H1 (cell line): ENCODE results near the gene PACS1. TPM values are rescaled to one million over a fixed set of nuclear protein-coding genes. Genes with fewer than 3 reads are reported as not detected.

Experiments
- CTCF ChIA-PET: fragments of 300-600 bp; sonication (Branson Sonifier 250); formaldehyde crosslinking; loops from one replicate; lab custom pipeline; 2021; ENCODE audit not compliant: partially characterized antibody; lab: Charles Lee
- POLR2A ChIA-PET: fragments of 300-600 bp; sonication (Branson Sonifier 250); formaldehyde crosslinking; loops from one replicate; lab custom pipeline; 2021; ENCODE audit warnings: inconsistent platforms; ENCODE audit not compliant: partially characterized antibody; lab: Charles Lee
- DNase-seq, 2 experiments: peaks; one replicate each; pipeline versions ENCODE4 v3.0.0 to v3.0.0-alpha.2; 2010 to 2022; ENCODE audit warnings: low spot score in 2 of 2, low read depth in 1 of 2, mixed read lengths in 1 of 2
- FAIRE-seq: peaks from 2 replicates; lab custom pipeline; 2011; peaks lifted over from hg19 to GRCh38; lab: Jason Lieb, UNC
- H2AFZ ChIP-seq: 2 replicates; pipeline ENCODE4 v1.8.1; 2012; ENCODE audit warnings: low read length, inconsistent platforms
- H2AK5ac ChIP-seq: 2 replicates; pipeline ENCODE4 v1.6.1; 2013; ENCODE audit warnings: low read depth, low read length
- H2BK120ac ChIP-seq: replicated peaks from 2 replicates; pipeline ENCODE3; 2013; ENCODE audit warnings: low read depth, low read length, inconsistent platforms
- H2BK12ac ChIP-seq: 2 replicates; pipeline ENCODE4 v1.6.1; 2013; ENCODE audit warnings: low read depth, low read length
- H2BK15ac ChIP-seq: 2 replicates; pipeline ENCODE4 v1.6.1; 2013; ENCODE audit warnings: low read length
- H2BK20ac ChIP-seq: 2 replicates; pipeline ENCODE4 v1.6.1; 2013; ENCODE audit warnings: low read length
- H2BK5ac ChIP-seq: 2 replicates; pipeline ENCODE4 v1.6.1; 2013; ENCODE audit warnings: low read depth, low read length
- H3K14ac ChIP-seq: 2 replicates; pipeline ENCODE4 v1.6.1; 2013; ENCODE audit warnings: inconsistent platforms; ENCODE audit not compliant: insufficient read length
- H3K18ac ChIP-seq: 2 replicates; pipeline ENCODE4 v1.6.1; 2013; ENCODE audit warnings: low read length; ENCODE audit errors: extremely low read depth
- H3K23ac ChIP-seq: 2 replicates; pipeline ENCODE4 v1.6.1; 2013; ENCODE audit warnings: inconsistent platforms; ENCODE audit not compliant: insufficient read length
- H3K23me2 ChIP-seq: 2 replicates; pipeline ENCODE4 v1.6.1; 2013; ENCODE audit warnings: low read depth, low read length
- H3K27ac ChIP-seq: 2 replicates; pipeline ENCODE4 v1.6.1; 2011; ENCODE audit warnings: low read depth, low read length, inconsistent platforms
- H3K27me3 ChIP-seq, 4 experiments: replicated peaks in 1 of 4; 1 replicate in 1 of 4; 2 replicates in 3 of 4; pipeline versions ENCODE4 v1.6.1 to v1.8.1; 2011 to 2013; ENCODE audit warnings: low read length in 3 of 4, mild to moderate bottlenecking in 3 of 4, inconsistent platforms in 2 of 4, mixed read lengths in 2 of 4, moderate library complexity in 1 of 4; ENCODE audit not compliant: control insufficient read depth in 3 of 4, insufficient read depth in 3 of 4; ENCODE audit errors: extremely low read depth in 1 of 4
- H3K36me3 ChIP-seq, 4 experiments: 2 replicates each; pipeline versions ENCODE4 v1.6.1 to v1.8.1; 2011 to 2013; ENCODE audit warnings: mild to moderate bottlenecking in 4 of 4, low read length in 3 of 4, moderate library complexity in 2 of 4, control low read depth in 1 of 4, inconsistent platforms in 1 of 4; ENCODE audit not compliant: insufficient read depth in 4 of 4, control insufficient read depth in 2 of 4
- H3K4ac ChIP-seq: replicated peaks from 2 replicates; pipeline ENCODE3; 2013; ENCODE audit warnings: low read length, low read depth, mixed read lengths, inconsistent platforms; ENCODE audit not compliant: insufficient read length
- H3K4me1 ChIP-seq, 4 experiments: replicated peaks in 1 of 4; 1 replicate in 1 of 4; 2 replicates in 3 of 4; pipeline versions ENCODE4 v1.6.1 to v1.8.1; 2011 to 2013; ENCODE audit warnings: low read length in 3 of 4, inconsistent platforms in 2 of 4, mixed read lengths in 1 of 4; ENCODE audit not compliant: insufficient read depth in 4 of 4, control insufficient read depth in 3 of 4
- H3K4me2 ChIP-seq, 2 experiments: 2 replicates each; pipeline versions ENCODE4 v1.6.1 to v1.8.1; 2011 to 2013; ENCODE audit warnings: low read depth in 2 of 2, low read length in 2 of 2, control low read depth in 1 of 2, inconsistent platforms in 1 of 2, mild to moderate bottlenecking in 1 of 2; ENCODE audit not compliant: insufficient read depth in 1 of 2
- H3K4me3 ChIP-seq, 4 experiments: fragments of 200-600, 300-600 bp in 1 of 4; sonication (generic), shearing (Covaris generic), sonication (Bioruptor Twin) in 1 of 4; 2 replicates each; pipeline versions ENCODE4 v1.5.1 to v1.8.1; 2011 to 2016; ENCODE audit warnings: low read length in 4 of 4, low read depth in 3 of 4, control low read depth in 2 of 4, inconsistent platforms in 2 of 4, mild to moderate bottlenecking in 2 of 4, mixed read lengths in 1 of 4, moderate library complexity in 1 of 4; ENCODE audit not compliant: insufficient read depth in 2 of 4; ENCODE audit errors: extremely low read depth in 1 of 4
- H3K56ac ChIP-seq: replicated peaks from 2 replicates; pipeline ENCODE3; 2013; ENCODE audit warnings: low read depth, mild to moderate bottlenecking, mixed read lengths, low read length, inconsistent platforms; ENCODE audit not compliant: insufficient read length
- H3K79me1 ChIP-seq: 2 replicates; pipeline ENCODE4 v1.6.1; 2013; ENCODE audit warnings: low read depth, low read length, control low read depth
- H3K79me2 ChIP-seq, 2 experiments: 2 replicates each; pipeline versions ENCODE4 v1.6.1 to v1.8.1; 2012 to 2013; ENCODE audit warnings: low read length in 2 of 2, mild to moderate bottlenecking in 2 of 2, inconsistent platforms in 1 of 2; ENCODE audit not compliant: insufficient read depth in 2 of 2, control insufficient read depth in 1 of 2
- H3K9ac ChIP-seq, 4 experiments: replicated peaks in 1 of 4; 1 replicate in 1 of 4; 2 replicates in 3 of 4; pipeline versions ENCODE4 v1.6.1 to v1.8.1; 2011 to 2013; ENCODE audit warnings: low read depth in 3 of 4, low read length in 3 of 4, control low read depth in 2 of 4, mild to moderate bottlenecking in 2 of 4, moderate library complexity in 2 of 4, inconsistent platforms in 1 of 4; ENCODE audit errors: extremely low read depth in 1 of 4
- H3K9me3 ChIP-seq, 2 experiments: 2 replicates each; pipeline versions ENCODE4 v1.6.1 to v1.8.1; 2012 to 2013; ENCODE audit warnings: mild to moderate bottlenecking in 2 of 2, moderate library complexity in 2 of 2, control low read depth in 1 of 2, inconsistent platforms in 1 of 2, low read depth in 1 of 2, low read length in 1 of 2, mixed read lengths in 1 of 2; ENCODE audit not compliant: insufficient read depth in 2 of 2
- H4K20me1 ChIP-seq, 2 experiments: replicated peaks in 1 of 2; 2 replicates each; pipeline versions ENCODE3 to v1.8.1; 2011 to 2013; ENCODE audit warnings: inconsistent platforms in 2 of 2, low read length in 2 of 2, mild to moderate bottlenecking in 1 of 2; ENCODE audit not compliant: insufficient read depth in 2 of 2, control insufficient read depth in 1 of 2
- H4K5ac ChIP-seq: 2 replicates; pipeline ENCODE4 v1.6.1; 2013; ENCODE audit warnings: low read length, low read depth, mixed read lengths, inconsistent platforms; ENCODE audit not compliant: insufficient read length
- H4K8ac ChIP-seq: 2 replicates; pipeline ENCODE4 v1.8.0; 2013; ENCODE audit warnings: mild to moderate bottlenecking, moderate library complexity, low read length, inconsistent platforms; ENCODE audit not compliant: insufficient read depth; ENCODE audit errors: extremely low read depth
- H4K91ac ChIP-seq: replicated peaks from 2 replicates; pipeline ENCODE3; 2013; ENCODE audit warnings: low read length, mixed read lengths, inconsistent platforms; ENCODE audit not compliant: insufficient read length
- ATF2 ChIP-seq: IDR thresholded peaks from 2 replicates; pipeline ENCODE4 v1.6.1; 2012; ENCODE audit warnings: low read length, inconsistent platforms
- EP300 ChIP-seq, 2 experiments: IDR thresholded peaks; 1 replicate in 1 of 2; 2 replicates in 1 of 2; pipeline ENCODE4 v1.6.1; 2011 to 2012; ENCODE audit warnings: low read depth in 2 of 2, low read length in 2 of 2, mild to moderate bottlenecking in 2 of 2, borderline replicate concordance in 1 of 2, inconsistent platforms in 1 of 2, moderate library complexity in 1 of 2
- KDM1A ChIP-seq: fragments of 200-600, 300-600 bp; sonication (generic); IDR thresholded peaks from 2 replicates; pipeline ENCODE4 v1.7.1; 2016; ENCODE audit warnings: mild to moderate bottlenecking, low read length, borderline replicate concordance
- MAX ChIP-seq: IDR thresholded peaks from 2 replicates; pipeline ENCODE4 v1.6.1; 2012; ENCODE audit warnings: inconsistent platforms
- POLR2A ChIP-seq, 2 experiments: IDR thresholded peaks; 1 replicate in 1 of 2; 2 replicates in 1 of 2; pipeline ENCODE4 v1.6.1; 2011; ENCODE audit warnings: low read depth in 2 of 2, low read length in 2 of 2, mild to moderate bottlenecking in 2 of 2; ENCODE audit errors: control extremely low read depth in 1 of 2
- WGBS, 2 experiments: shearing (Covaris generic) in 1 of 2; methylation state at CpG; one replicate each; pipeline versions ENCODE4 v1.1.6 to v1.1.7; 2013 to 2015; ENCODE audit warnings: low lambda C conversion rate in 2 of 2, mixed read lengths in 2 of 2, inconsistent platforms in 1 of 2, low coverage in 1 of 2, missing lambda C conversion rate in 1 of 2; ENCODE audit not compliant: insufficient replicate concordance in 2 of 2, insufficient coverage in 1 of 2, insufficient read length in 1 of 2; ENCODE audit errors: extremely low coverage in 1 of 2, missing lambda C conversion rate in 1 of 2; 5-methylcytosine and 5-hydroxymethylcytosine counted together
- long read RNA-seq, 2 experiments: library from RNA in 1 of 2; library from capped mRNA in 1 of 2; stranded (forward); transcript quantifications; one replicate each; pipeline ENCODE4 v2.0.0, GENCODE V29; 2021; ENCODE audit warnings: inconsistent platforms in 1 of 2
- polyA minus RNA-seq, 3 experiments: library from RNA; depleted of rRNA, polyadenylated mRNA; stranded (reverse); fragments of >200 nt; gene quantifications; 1 replicate in 2 of 3; 2 replicates in 1 of 3; pipeline ENCODE4 v1.2.3, GENCODE V29; 2011
- polyA plus RNA-seq, 7 experiments: library from polyadenylated mRNA; depleted of rRNA in 3 of 7; stranded (reverse) in 5 of 7; unstranded in 2 of 7; fragments of >200 nt in 5 of 7; fragments of 200-250 nt in 2 of 7; gene quantifications; 1 replicate in 5 of 7; 2 replicates in 1 of 7; 4 replicates in 1 of 7; pipeline versions ENCODE4 v1.2.1 to v1.2.3, GENCODE V29; 2011 to 2013; ENCODE audit warnings: missing spikeins in 2 of 7, mixed read lengths in 2 of 7
- total RNA-seq: library from RNA; stranded (reverse); fragmentation: NEBNext Ultra II Directional; extraction: Animal tissue kit (Norgen Biotek cat#: 25700); gene quantifications from 2 replicates; pipeline ENCODE4 v1.2.1, GENCODE V29; 2021

Gene PACS1
- total RNA-seq (34.4 and 36.0 TPM in 2 replicates), polyA plus RNA-seq (2011; rRNA removed) (11.5 and 20.4 TPM in 2 replicates), polyA minus RNA-seq (2011; rRNA and poly(A)+ RNA removed) (43.7 and 45.1 TPM in 2 replicates)
- 8.6 TPM for polyA plus RNA-seq (2011; cell fraction: cytosol; rRNA removed)
- polyA plus RNA-seq (2011; cell fraction: nucleus; rRNA removed), result 29.2 TPM
- 22.0 to 27.8 TPM (median 25.4 TPM) in 4 replicates for polyA plus RNA-seq (2012, experiment 1 of 2)
- polyA plus RNA-seq (2012, experiment 2 of 2), result 16.7 TPM
- polyA plus RNA-seq (2013, experiment 1 of 2), result 15.2 TPM
- 15.8 TPM for polyA plus RNA-seq (2013, experiment 2 of 2)
- polyA minus RNA-seq (2011; cell fraction: cytosol; rRNA and poly(A)+ RNA removed), result 23.3 TPM
- polyA minus RNA-seq (2011; cell fraction: nucleus; rRNA and poly(A)+ RNA removed), result 31.5 TPM
- long read RNA-seq, experiment 1, full-length matches to known transcripts, result 6 of 28 reads
- long read RNA-seq, experiment 1, partial matches to known transcripts, result 11 of 28 reads
- long read RNA-seq, experiment 1, other reads (novel, unspliced or antisense), result 11 of 28 reads
- long read RNA-seq, experiment 2, result 0 reads

GRCh38 chr11:66069715-66070603, at the start of gene PACS1:
TSS of gene PACS1 (plus strand) at chr11:66070272. CDS start at chr11:66070487, 215 bp downstream.
- no peaks in the 10 kb centered on the region for H3K9me3 ChIP-seq
- peak within 1 kb of the TSS; percentile 18 for H4K5ac ChIP-seq
- H2BK15ac ChIP-seq, result no peak within 1 kb of the TSS
- CTCF ChIA-PET, result interaction anchor here (0.6 to 8.8 kb wide), 15 partner anchors 10 to 219 kb away, joined by 3 to 144 read pairs (median 7); partner anchors contain the start of genes CST6, GAL3ST3, SF3B2 and YIF1A
- H4K8ac ChIP-seq, result peak within 1 kb of the TSS; percentile 71
- peak within 1 kb of the TSS; percentile 44 to 85 (median 53); a peak in 6 of 7 replicates for H3K9ac ChIP-seq
- peak within 1 kb of the TSS; percentile 61; the same call in 1 of the 2 replicates for H2BK20ac ChIP-seq
- H3K27me3 ChIP-seq, result no peaks in the 10 kb centered on the region
- FAIRE-seq, result no peak
- H2BK5ac ChIP-seq, result peak within 1 kb of the TSS; percentile 85
- H3K18ac ChIP-seq, result peak within 1 kb of the TSS; percentile 60
- H3K36me3 ChIP-seq, result peaks cover 9 to 37% (median 26%) of the 10 kb centered on the region in 4 experiments
- H3K14ac ChIP-seq, result no peak within 1 kb of the TSS
- no peak within 1 kb of the TSS for H2BK12ac ChIP-seq
- H3K79me1 ChIP-seq, result no peaks in the 10 kb centered on the region; the same call in 1 of the 2 replicates
- H3K4ac ChIP-seq, result peak within 1 kb of the TSS; percentile 35
- H2AFZ ChIP-seq, result no peak within 1 kb of the TSS
- H3K23me2 ChIP-seq, result no peaks in the 10 kb centered on the region; the same call in 1 of the 2 replicates
- H3K4me1 ChIP-seq, result peaks cover 5 to 13% (median 8%) of the 10 kb centered on the region in 4 experiments; a peak in 6 of 7 replicates
- peaks cover 0 to 13% of the 10 kb centered on the region in 2 experiments; a peak in 2 of 4 replicates for H3K79me2 ChIP-seq
- 2% methylated on average over 31 of the region's 120 CpGs; no CpG with 5 or more reads in 1 of the 2 experiments for WGBS, 2 experiments
- peaks cover 2 to 17% of the 10 kb centered on the region in 2 experiments for H4K20me1 ChIP-seq
- H3K56ac ChIP-seq, result peak within 1 kb of the TSS; percentile 48
- peak within 1 kb of the TSS; percentile 43 to 90 (median 63) for H3K4me3 ChIP-seq
- POLR2A ChIA-PET, result interaction anchor here (0.8 to 9.7 kb wide), 14 partner anchors 9 to 242 kb away, joined by 3 to 150 read pairs (median 4); partner anchors contain the start of genes GAL3ST3, RAB1B and SF3B2
- peak; percentile 34 to 85 for DNase-seq
- peak within 1 kb of the TSS; percentile 61; the same call in 1 of the 2 replicates for H2AK5ac ChIP-seq
- peak within 1 kb of the TSS; percentile 75 to 85 for H3K4me2 ChIP-seq
- H3K23ac ChIP-seq, result no peak within 1 kb of the TSS
- no peak within 1 kb of the TSS for H4K91ac ChIP-seq
- peak within 1 kb of the TSS; percentile 46 for H3K27ac ChIP-seq
- H2BK120ac ChIP-seq, result no peak within 1 kb of the TSS
- TF ChIP-seq ATF2 (no peak), EP300 (IDR thresholded peaks at IDR 0.05; ENCODE audit: borderline replicate concordance in 1 of 2, low read depth in 2 of 2, low read length in 2 of 2) (no peak), POLR2A (IDR thresholded peaks at IDR 0.05; ENCODE audit: control extremely low read depth in 1 of 2, low read depth in 2 of 2, low read length in 2 of 2) (peak in 1 of 2 experiments; percentile 88; a peak in 1 of 3 replicates), KDM1A (no peak), MAX (no peak)
